Hepatocyte (in vitro differentiated cells): ENCODE measurements around the gene RASA1. TPM values are rescaled to one million over a fixed set of nuclear protein-coding genes. Genes with fewer than 3 reads are reported as not detected.

Source experiments
- DNase-seq: peaks from one replicate; pipeline ENCODE4 v3.0.0-alpha.2; 2016; ENCODE audit warnings: low spot score
- H2AFZ ChIP-seq: fragments of 200-600 bp; sonication (generic); 2 replicates; pipeline ENCODE4 v1.6.0; 2016; ENCODE audit warnings: antibody characterized with exemption, mild to moderate bottlenecking
- H3K27ac ChIP-seq: fragments of 200-600 bp; sonication (generic); 2 replicates; pipeline ENCODE4 v1.5.1; 2016; ENCODE audit warnings: mild to moderate bottlenecking
- H3K27me3 ChIP-seq: fragments of 200-600 bp; sonication (generic); 2 replicates; pipeline ENCODE4 v1.6.1; 2016
- H3K36me3 ChIP-seq: fragments of 200-600 bp; sonication (generic); replicated peaks from 2 replicates; pipeline ENCODE4 v1.5.1; 2016; ENCODE audit warnings: low read depth; ENCODE audit not compliant: insufficient read depth
- H3K4me1 ChIP-seq: fragments of 200-600 bp; sonication (generic); 2 replicates; pipeline ENCODE4 v1.5.1; 2016; ENCODE audit warnings: mild to moderate bottlenecking, moderate library complexity; ENCODE audit not compliant: insufficient read depth
- H3K4me2 ChIP-seq: fragments of 200-600 bp; sonication (generic); 2 replicates; pipeline ENCODE4 v1.6.0; 2016
- H3K4me3 ChIP-seq: fragments of 200-600 bp; sonication (generic); 2 replicates; pipeline ENCODE4 v1.5.1; 2016; ENCODE audit warnings: mild to moderate bottlenecking
- H3K79me2 ChIP-seq: fragments of 200-600 bp; sonication (generic); 2 replicates; pipeline ENCODE4 v1.6.0; 2017; ENCODE audit warnings: mild to moderate bottlenecking
- H3K9me2 ChIP-seq: fragments of 200-600 bp; sonication (generic); replicated peaks from 2 replicates; pipeline ENCODE4 v1.6.0; 2017; ENCODE audit warnings: mild to moderate bottlenecking; ENCODE audit not compliant: insufficient read depth
- H3K9me3 ChIP-seq: fragments of 200-600 bp; sonication (generic); 2 replicates; pipeline ENCODE4 v1.5.1; 2016; ENCODE audit warnings: low read depth, mild to moderate bottlenecking
- H4K20me1 ChIP-seq: fragments of 200-600 bp; sonication (generic); 2 replicates; pipeline ENCODE4 v1.6.0; 2016; ENCODE audit warnings: mild to moderate bottlenecking; ENCODE audit not compliant: insufficient read depth, poor library complexity, severe bottlenecking
- CTCF ChIP-seq: fragments of 200-600 bp; sonication (generic); IDR thresholded peaks from 2 replicates; pipeline ENCODE4 v1.5.1; 2016; ENCODE audit warnings: antibody characterized with exemption, mild to moderate bottlenecking; ENCODE audit not compliant: poor library complexity
- EZH2 ChIP-seq: fragments of 200-600 bp; sonication (generic); IDR thresholded peaks from 2 replicates; pipeline ENCODE4 v1.6.1; 2016; ENCODE audit warnings: antibody characterized with exemption, mild to moderate bottlenecking, borderline replicate concordance
- EZH2phosphoT487 ChIP-seq: fragments of 200-600 bp; sonication (generic); IDR thresholded peaks from one replicate; pipeline ENCODE4 v1.6.1; 2018; ENCODE audit warnings: antibody characterized with exemption, mild to moderate bottlenecking, low read depth, moderate library complexity; ENCODE audit not compliant: unreplicated experiment, severe bottlenecking
- WGBS: methylation state at CpG from one replicate; pipeline ENCODE4 v1.1.6; 2016; ENCODE audit warnings: low lambda C conversion rate; ENCODE audit errors: missing lambda C conversion rate; 5-methylcytosine and 5-hydroxymethylcytosine counted together
- polyA plus RNA-seq: library from polyadenylated mRNA; unstranded; fragments of >200 nt; fragmentation: Nextera tagmentation; extraction: Ambion mirVana; gene quantifications from 2 replicates; pipeline ENCODE4 v1.2.1, GENCODE V29; 2016
- total RNA-seq: library from RNA; depleted of rRNA; stranded (reverse); fragments of >200 nt; gene quantifications from 2 replicates; pipeline ENCODE4 v1.2.3, GENCODE V29; 2014

RASA1 gene
- total and polyA plus RNA-seq, 2 experiments from 2014 or later, result 13.7 to 33.5 TPM

DNA sequence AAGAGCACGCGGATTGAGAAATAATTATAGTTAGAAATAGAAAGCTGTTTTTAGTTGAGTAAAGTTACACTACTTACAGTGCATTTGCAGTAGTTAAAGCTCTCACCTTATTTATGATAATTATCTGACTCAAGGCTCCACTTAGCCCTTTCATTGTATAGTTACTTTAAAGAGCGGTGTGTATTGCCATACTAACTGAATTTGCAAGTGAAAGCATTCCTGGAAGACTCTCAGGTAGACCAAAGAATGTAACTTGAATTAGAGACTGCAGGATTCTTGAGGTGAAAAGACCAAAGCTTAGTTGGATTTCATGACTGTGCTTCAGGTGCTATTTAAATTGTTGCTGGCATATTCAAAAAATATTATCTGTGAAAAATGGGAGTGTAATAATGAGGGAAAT lies 4.2 kb upstream of the RASA1 start:
- Histone ChIP-seq H3K4me2 (no peak overlapping the region), H3K9me2 (no peaks in the 10 kb centered on the region), H3K4me1 (no peaks in the 10 kb centered on the region), H3K36me3 (no peaks in the 10 kb centered on the region), H3K79me2 (peaks cover 2% of the 10 kb centered on the region), H3K27ac (no peak overlapping the region), H3K4me3 (no peak overlapping the region), H3K27me3 (no peaks in the 10 kb centered on the region), H3K9me3 (no peaks in the 10 kb centered on the region), H4K20me1 (no peaks in the 10 kb centered on the region), H2AFZ (no peak overlapping the region)
- 56% methylated on average over 3 of the region's 3 CpGs for WGBS
- no peak for TF ChIP-seq CTCF
- TF ChIP-seq EZH2phosphoT487, result no peak
- TF ChIP-seq EZH2, result no peak
- DNase-seq, result no peak

GRCh38 chr5:87266914-87267573 lies 639 bp upstream of the RASA1 start:
- Histone ChIP-seq H4K20me1 (peaks cover 13% of the 10 kb centered on the region), H3K27ac (peak overlapping the region; percentile 95), H3K4me1 (peaks cover 8% of the 10 kb centered on the region), H3K4me2 (peak overlapping the region; percentile 76), H3K36me3 (no peaks in the 10 kb centered on the region), H3K9me3 (no peaks in the 10 kb centered on the region), H2AFZ (peak overlapping the region; percentile 85), H3K4me3 (peak overlapping the region; percentile 59), H3K79me2 (peaks cover 35% of the 10 kb centered on the region), H3K27me3 (no peaks in the 10 kb centered on the region), H3K9me2 (no peaks in the 10 kb centered on the region)
- 6% methylated on average over 14 of the region's 14 CpGs for WGBS
- no peak for TF ChIP-seq EZH2
- TF ChIP-seq EZH2phosphoT487, result no peak
- no peak for TF ChIP-seq CTCF
- DNase-seq, result no peak

GRCh38 chr5:87268126-87268969 lies 665 bp downstream of the RASA1 start:
- peaks cover 8% of the 10 kb centered on the region for H3K4me1 ChIP-seq
- no peaks in the 10 kb centered on the region for H3K36me3 ChIP-seq
- WGBS, result under 1% methylated on average over 24 of the region's 49 CpGs
- peak overlapping the region; percentile 90 for H3K4me2 ChIP-seq
- no peaks in the 10 kb centered on the region for H3K9me3 ChIP-seq
- H3K27me3 ChIP-seq, result no peaks in the 10 kb centered on the region
- H2AFZ ChIP-seq, result peak overlapping the region; percentile 93
- peak; percentile 77 for DNase-seq
- TF ChIP-seq EZH2, result no peak
- TF ChIP-seq EZH2phosphoT487, result no peak
- TF ChIP-seq CTCF, result no peak
- H4K20me1 ChIP-seq, result peaks cover 20% of the 10 kb centered on the region
- peak overlapping the region; percentile 98 for H3K4me3 ChIP-seq
- H3K79me2 ChIP-seq, result peaks cover 49% of the 10 kb centered on the region
- peak overlapping the region; percentile 98 for H3K27ac ChIP-seq
- H3K9me2 ChIP-seq, result no peaks in the 10 kb centered on the region
